Ovary (tissue), 9 donors: ENCODE results near the gene MID1. TPM values are rescaled to one million over a fixed set of nuclear protein-coding genes. Genes with fewer than 3 reads are reported as not detected.

Source experiments
- DNase-seq, 5 donors: peaks; one replicate each; pipeline ENCODE4 v3.0.0-alpha.2; 2019 to 2020
- H3K27ac ChIP-seq, 2 donors: fragments of 200-600 bp; one replicate each; pipeline versions ENCODE4 v1.5.1 to v1.8.0; 2019 to 2022
- H3K27me3 ChIP-seq: fragments of 200-600 bp; one replicate; pipeline ENCODE4 v1.8.0; 2022
- H3K36me3 ChIP-seq: fragments of 200-600 bp; sonication (generic); one replicate; pipeline ENCODE4 v1.5.1; 2019
- H3K4me1 ChIP-seq: one replicate; pipeline ENCODE4 v1.8.1; 2013; ENCODE audit warnings: mild to moderate bottlenecking, moderate library complexity; ENCODE audit not compliant: insufficient read depth
- H3K4me3 ChIP-seq: fragments of 200-600 bp; sonication (generic); one replicate; pipeline ENCODE4 v1.5.1; 2017
- H3K9me3 ChIP-seq, 2 donors: fragments of 200-600 bp in 1 of 2; sonication (generic) in 1 of 2; one replicate each; pipeline versions ENCODE4 v1.5.1 to v1.8.1; 2013 to 2019; ENCODE audit warnings: mild to moderate bottlenecking in 1 of 2, moderate library complexity in 1 of 2
- CTCF ChIP-seq, 3 donors: fragments of 450-650 bp in 2 of 3; fragments of 200-600 bp in 1 of 3; IDR thresholded peaks; one replicate each; pipeline versions ENCODE4 v1.5.1 to v1.8.0; 2016 to 2022; ENCODE audit warnings: antibody characterized with exemption in 3 of 3, mild to moderate bottlenecking in 1 of 3
- EP300 ChIP-seq: sonication (generic); formaldehyde crosslinking; IDR thresholded peaks from one replicate; pipeline ENCODE4 v1.6.1; 2017; ENCODE audit warnings: antibody characterized with exemption
- POLR2A ChIP-seq: fragments of 450-650 bp; IDR thresholded peaks from one replicate; pipeline ENCODE4 v1.6.1; 2017; ENCODE audit warnings: antibody characterized with exemption, mild to moderate bottlenecking, moderate library complexity
- WGBS, 3 donors: extraction: QIAGEN DNeasy Blood & Tissue Kit in 1 of 3; methylation state at CpG; one replicate each; pipeline versions ENCODE4 v1.1.5 to v1.1.7; 2013 to 2017; 5-methylcytosine and 5-hydroxymethylcytosine counted together
- intact Hi-C, 4 donors: fragments of 100-400 bp; cut with DNase I; formaldehyde crosslinking; loops; one replicate each; pipeline versions ENCODE4 v1.11.0 to v1.15.1; 2022 to 2023
- polyA plus RNA-seq, 2 donors: library from polyadenylated mRNA; stranded (reverse); fragments of 200-250 nt in 1 of 2; fragments of 350-450 nt in 1 of 2; fragmentation: Illumina TruSeq in 1 of 2; extraction: RNeasy Lipid Tissue Mini Kit (QIAGEN cat#74804) in 1 of 2; gene quantifications; one replicate each; pipeline ENCODE4 v1.2.3, GENCODE V29; 2013 to 2014
- total RNA-seq, 7 donors: library from RNA; depleted of rRNA in 2 of 7; stranded (reverse); fragments of >200 nt in 2 of 7; fragmentation: NEBNext Ultra II Directional in 3 of 7; extraction: Animal tissue kit (Norgen Biotek cat#: 25700) in 3 of 7; gene quantifications; one replicate each; pipeline versions ENCODE4 v1.1.0 to v1.2.4, GENCODE V29; 2016 to 2023
- donor health status: DM: no; HTN: no; CAD: no; lungs with moderate emphysema.
- donor health status: DM: no; HTN: no; CAD: no.
- donor health status: Bipolar disorder and iron deficiency.
- donor health status: DM: yes; HTN: yes; CAD: no.
- donor health status: DM: no; HTN: no; CAD: no.
- donor health status: DM: yes; HTN: yes; CAD: no.

The MID1 gene
- total and polyA plus RNA-seq, 9 donors: 4.0 to 25.7 (median 17.0) TPM

DNA sequence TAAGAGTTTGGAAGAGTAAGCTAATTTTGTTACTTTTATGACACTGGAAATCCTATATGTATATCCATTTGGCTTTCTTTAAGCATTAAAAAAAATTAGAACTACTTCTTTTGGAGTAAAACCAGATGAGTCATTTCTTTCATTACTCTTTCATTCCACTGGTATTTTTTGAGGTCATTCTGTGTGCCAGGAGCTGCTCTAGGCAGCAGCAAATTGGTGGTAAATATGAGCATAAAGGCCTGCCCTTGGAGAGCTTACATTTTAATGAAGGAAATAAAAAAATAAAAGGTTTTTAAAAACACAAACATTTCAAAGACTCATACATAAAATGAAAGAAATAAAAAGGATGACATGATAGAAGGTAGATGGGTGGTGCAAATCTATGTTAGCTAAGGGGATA lies 37.4 kb downstream of the MID1 start:
- TF ChIP-seq EP300 (no peak), CTCF (IDR thresholded peaks at IDR 0.05) (no peak), POLR2A (no peak)

GRCh38 chrX:10582215-10582733 lies 38.1 kb downstream of the MID1 start:
- WGBS, 3 donors: 54 to 65% (median 63%) methylated on average over 3 of the region's 3 CpGs
- no peak for TF ChIP-seq POLR2A
- TF ChIP-seq CTCF (IDR thresholded peaks at IDR 0.05): no peak
- TF ChIP-seq EP300: no peak
- Histone ChIP-seq H3K4me3 (no peak overlapping the region), H3K9me3 (no peaks in the 10 kb centered on the region), H3K27me3 (no peaks in the 10 kb centered on the region), H3K4me1 (no peaks in the 10 kb centered on the region), H3K27ac (no peak overlapping the region), H3K36me3 (no peaks in the 10 kb centered on the region)
- no peak for DNase-seq
- intact Hi-C loops: no loop called here

More for the DNA sequence above, 37.4 kb downstream of the MID1 start:
- intact Hi-C loops: no loop called here
- Histone ChIP-seq H3K36me3 (no peaks in the 10 kb centered on the region), H3K27me3 (no peaks in the 10 kb centered on the region), H3K9me3 (no peaks in the 10 kb centered on the region), H3K4me3 (no peak overlapping the region), H3K27ac (no peak overlapping the region), H3K4me1 (no peaks in the 10 kb centered on the region)
- DNase-seq: no peak

DNA sequence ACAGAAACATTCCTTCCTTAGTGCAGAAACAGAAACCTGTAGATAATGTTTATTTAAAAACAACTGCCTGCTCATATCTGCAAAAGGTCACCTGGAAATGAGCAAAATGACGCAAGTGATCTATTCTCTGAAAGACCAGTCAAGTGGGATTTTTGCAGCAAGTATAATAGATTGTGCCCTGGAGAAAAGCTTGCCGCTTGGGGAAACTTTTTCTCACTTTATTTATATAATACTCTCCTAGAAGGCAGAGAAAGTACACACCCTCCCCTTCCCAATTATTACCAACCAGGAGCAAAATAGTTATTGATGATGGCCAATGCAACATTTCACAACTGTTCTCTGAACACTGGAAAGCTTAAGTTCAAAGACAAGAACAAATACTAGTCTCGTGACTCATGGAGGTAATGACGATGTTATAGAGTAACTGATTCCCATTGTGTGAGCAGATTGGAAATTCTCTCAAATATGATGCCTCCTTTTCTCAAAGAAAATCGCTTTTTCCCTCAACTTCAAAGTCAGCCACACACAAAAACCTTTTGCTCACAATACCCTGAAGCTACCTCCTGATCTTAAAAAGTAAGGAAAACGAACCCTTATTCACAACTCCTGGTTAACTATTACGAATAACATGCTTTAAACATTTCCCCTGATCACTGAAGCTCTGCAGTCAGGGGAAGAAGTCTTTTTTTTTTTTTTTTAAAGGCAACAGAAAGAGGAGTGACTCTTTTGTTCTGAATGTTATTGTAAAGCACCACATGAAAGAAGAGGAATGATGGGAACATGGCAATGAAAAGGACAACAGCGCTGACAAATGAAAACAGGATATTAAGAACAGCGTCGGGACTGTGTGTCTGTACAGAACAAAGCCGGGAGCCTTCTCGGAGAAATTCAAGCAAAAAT lies 41.0 kb downstream of the MID1 start:
- no peak overlapping the region for H3K4me3 ChIP-seq
- no peaks in the 10 kb centered on the region for H3K4me1 ChIP-seq
- intact Hi-C loops: no loop called here
- peak overlapping the region in 1 of 2 donors; percentile 54 for H3K27ac ChIP-seq
- WGBS, 3 donors: 33 to 39% (median 33%) methylated on average over 12 of the region's 12 CpGs
- no peaks in the 10 kb centered on the region for H3K36me3 ChIP-seq
- H3K27me3 ChIP-seq: no peaks in the 10 kb centered on the region
- H3K9me3 ChIP-seq: no peaks in the 10 kb centered on the region
- TF ChIP-seq CTCF (IDR thresholded peaks at IDR 0.05) (no peak), POLR2A (no peak), EP300 (no peak)
- no peak for DNase-seq

DNA sequence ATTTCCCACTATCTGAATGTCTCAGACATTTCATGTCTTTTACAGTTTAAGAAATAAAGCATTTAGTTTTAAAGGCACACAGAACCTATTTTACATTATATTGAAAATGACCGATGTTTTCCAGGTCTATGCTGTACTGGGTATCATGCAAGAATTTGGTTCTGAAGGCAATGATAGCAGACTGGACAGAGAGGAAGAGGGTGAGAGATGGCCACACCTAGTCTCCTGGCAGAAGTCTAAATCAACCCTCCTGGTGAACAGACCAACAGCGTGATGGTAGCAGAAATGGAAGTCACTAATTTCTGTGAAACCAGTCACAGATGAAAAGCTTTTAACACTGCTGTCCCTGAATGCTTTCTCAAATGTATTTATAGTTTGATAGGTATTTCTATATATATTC lies 41.9 kb downstream of the MID1 start:
- Histone ChIP-seq H3K4me1 (no peaks in the 10 kb centered on the region), H3K4me3 (no peak overlapping the region), H3K9me3 (no peaks in the 10 kb centered on the region), H3K27me3 (no peaks in the 10 kb centered on the region), H3K36me3 (no peaks in the 10 kb centered on the region), H3K27ac (no peak overlapping the region)
- 48 to 58% (median 49%) methylated on average over 2 of the region's 2 CpGs for WGBS, 3 donors
- no peak for TF ChIP-seq EP300
- no peak for TF ChIP-seq POLR2A
- TF ChIP-seq CTCF (IDR thresholded peaks at IDR 0.05): no peak
- intact Hi-C loops: no loop called here
- DNase-seq: no peak
